GM19035 (cell line): Measurements from ENCODE around the gene MTSS2.
"Not testable (repeated sequence)": the region's sequence is repeated elsewhere in the genome, so short reads cannot be mapped to it uniquely, and the experiment has no call there.

Source experiments
- ATAC-seq: cut with Tn5 transposase; IDR thresholded peaks from one replicate; pipeline ENCODE4 v1.9.1; 2021; ENCODE audit not compliant: unreplicated experiment

MTSS2 gene

DNA sequence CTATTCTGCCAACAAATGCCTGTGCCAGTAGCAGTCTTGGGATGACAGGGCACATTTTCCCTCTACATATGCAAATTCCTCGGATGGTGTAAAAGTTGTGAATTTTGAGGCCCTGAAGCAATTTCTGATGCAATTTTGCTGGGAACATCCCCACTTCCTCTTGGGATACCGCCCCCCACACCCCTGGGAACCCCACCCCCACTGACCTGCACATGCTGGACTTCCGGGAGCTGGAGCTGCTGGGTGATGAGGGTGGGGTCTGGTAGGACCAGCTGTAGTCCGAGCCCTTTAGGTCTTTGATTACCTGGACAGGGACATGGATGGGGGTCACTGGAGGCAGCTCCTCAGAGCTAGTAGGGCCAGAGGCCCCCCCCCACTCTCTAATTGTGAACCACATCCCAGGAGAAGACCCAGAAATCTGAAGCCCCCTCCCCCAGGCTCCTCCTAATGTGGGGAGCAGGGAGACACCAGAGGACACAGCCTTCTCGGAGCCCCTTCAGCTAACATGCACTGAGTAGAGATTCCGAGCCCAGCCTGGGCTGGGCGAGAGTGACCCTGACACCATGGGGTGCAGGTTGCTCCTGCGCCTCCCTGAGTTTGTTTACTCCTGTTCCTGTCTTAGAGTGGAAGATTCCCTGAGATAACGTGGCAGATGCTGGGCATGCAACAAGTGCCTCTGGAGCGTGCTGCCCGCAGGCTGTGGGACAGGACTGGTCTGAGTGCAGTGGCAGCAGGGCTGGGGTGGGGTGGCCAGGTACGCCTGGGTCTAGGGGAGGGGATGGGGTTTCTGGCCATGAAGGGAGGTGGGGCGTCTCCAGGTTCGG, 9.0 kb downstream of the MTSS2 start:
- no peak for ATAC-seq

GRCh38 chr16:70675851-70676513, 9.9 kb downstream of the MTSS2 start:
- no peak for ATAC-seq

DNA sequence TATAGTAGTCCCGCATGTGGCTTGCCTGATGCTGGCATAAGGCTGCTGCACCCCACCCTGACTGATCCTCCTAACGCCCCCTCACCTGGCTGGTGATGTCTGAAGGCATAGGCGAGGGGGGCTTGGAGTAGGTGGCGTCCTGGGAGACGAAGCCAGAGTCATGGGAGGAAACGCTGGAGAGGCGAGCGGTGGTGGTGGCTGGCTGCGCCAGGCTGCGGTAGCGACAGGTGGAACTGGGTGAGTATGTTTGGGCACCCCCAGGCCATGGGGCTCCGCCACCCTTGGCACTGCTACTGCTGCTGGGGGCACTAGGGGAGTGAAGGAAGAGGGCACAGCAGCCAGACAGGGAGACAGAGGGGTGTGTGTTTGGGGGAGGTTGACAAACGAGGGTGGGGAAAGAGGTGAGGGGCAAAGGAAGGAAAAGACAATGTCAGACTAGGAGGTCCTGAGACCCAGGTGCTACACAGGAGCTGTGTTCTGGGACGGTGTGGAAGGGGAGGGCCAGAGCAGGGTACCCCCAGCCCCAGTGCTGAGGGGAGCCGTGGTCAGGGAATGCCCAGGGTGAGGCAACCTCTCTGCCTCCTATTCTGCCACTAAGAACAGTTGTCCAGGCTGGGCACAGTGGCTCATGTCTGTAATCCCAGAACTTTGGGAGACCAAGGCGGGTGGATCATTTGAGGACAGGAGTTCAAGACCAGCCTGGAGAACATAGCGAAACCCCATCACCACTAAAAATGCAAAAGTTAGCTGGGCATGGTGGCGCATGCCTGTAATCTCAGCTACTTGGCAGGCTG, 11.4 kb downstream of the MTSS2 start:
- no peak for ATAC-seq

GRCh38 chr16:70670938-70671337, 14.9 kb downstream of the MTSS2 start:
- not testable (repeated sequence) for ATAC-seq

- no peak for ATAC-seq
Measured at GRCh38 chr16:70670175-70670574, 15.7 kb downstream of the MTSS2 start.

DNA sequence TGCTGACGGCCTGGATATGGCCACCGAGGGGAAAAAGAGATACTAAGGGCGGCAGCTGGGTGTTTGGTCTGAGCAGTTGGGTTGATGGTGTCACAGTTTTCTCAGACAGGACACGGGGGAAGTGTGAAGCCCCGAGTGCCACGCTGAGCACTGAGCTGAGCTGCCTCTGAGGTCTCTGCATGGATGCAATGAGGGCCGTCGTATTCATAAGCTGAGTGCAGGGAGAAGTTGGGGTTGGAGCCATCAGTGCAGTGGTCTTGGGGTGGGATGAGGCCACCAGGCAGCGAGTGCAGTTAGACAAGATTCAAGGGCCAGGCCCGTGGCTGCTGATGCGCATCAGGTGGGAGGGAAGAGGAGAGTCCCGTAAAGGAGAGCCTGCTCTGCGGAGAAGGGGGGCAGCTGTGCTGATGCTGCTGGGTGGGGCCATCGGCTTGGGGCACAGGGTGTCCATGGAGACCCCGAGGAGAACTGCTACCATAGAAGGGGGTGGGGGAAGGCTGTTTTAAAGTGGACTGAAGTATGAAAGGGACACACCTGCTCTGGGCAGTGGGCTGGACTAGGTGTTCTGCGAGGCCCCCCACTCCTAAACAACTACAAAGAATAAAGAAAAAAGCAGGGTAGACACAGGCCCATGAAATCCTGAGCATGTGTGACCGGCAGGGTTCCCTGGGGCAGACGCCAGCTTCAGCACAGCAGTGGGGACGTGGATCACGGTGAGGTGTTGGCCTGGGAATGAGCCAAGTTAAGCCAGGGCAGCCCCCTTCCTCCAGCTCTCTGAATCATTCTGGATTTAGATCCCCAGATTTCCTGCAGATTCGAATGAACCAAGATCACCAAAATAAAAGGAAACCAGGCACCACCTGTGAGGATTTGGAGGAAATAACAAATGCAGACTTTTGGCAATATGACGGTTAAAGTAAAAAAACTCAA, 19.8 kb downstream of the MTSS2 start:
- ATAC-seq: no peak

- no peak for ATAC-seq
Measured at GRCh38 chr16:70665113-70665694, 20.6 kb downstream of the MTSS2 start.

GRCh38 chr16:70664325-70665112, 21.3 kb downstream of the MTSS2 start:
- no peak for ATAC-seq

- no peak for ATAC-seq
Measured at GRCh38 chr16:70663524-70664324, 22.1 kb downstream of the MTSS2 start.

DNA sequence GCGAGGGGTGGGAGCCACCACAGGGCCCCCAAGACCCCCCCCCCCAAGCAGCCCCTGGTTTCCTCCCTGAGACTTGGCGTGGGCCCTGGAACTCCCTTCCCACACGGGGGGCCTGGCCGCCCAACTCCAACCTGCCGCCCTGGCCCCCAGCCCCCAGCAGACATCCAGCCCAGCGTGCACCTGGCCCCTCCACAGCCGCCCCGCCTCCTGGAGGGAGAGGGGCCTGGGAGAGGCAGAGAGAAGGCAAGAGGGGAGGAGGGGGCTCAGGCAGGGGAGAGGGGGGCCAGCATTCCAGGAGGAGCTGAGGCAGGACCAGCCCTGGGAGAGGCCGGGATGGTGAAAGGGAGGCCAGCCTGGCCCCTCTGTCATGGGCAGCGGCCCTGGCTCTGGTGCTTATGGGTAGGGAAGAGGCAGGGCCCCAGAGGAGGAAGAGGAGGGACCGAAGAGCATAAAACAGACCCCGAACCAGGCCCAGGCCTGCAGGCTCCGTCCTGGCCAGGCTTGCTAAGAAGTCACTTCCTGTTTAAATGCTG, 22.8 kb downstream of the MTSS2 start:
- ATAC-seq: no peak

DNA sequence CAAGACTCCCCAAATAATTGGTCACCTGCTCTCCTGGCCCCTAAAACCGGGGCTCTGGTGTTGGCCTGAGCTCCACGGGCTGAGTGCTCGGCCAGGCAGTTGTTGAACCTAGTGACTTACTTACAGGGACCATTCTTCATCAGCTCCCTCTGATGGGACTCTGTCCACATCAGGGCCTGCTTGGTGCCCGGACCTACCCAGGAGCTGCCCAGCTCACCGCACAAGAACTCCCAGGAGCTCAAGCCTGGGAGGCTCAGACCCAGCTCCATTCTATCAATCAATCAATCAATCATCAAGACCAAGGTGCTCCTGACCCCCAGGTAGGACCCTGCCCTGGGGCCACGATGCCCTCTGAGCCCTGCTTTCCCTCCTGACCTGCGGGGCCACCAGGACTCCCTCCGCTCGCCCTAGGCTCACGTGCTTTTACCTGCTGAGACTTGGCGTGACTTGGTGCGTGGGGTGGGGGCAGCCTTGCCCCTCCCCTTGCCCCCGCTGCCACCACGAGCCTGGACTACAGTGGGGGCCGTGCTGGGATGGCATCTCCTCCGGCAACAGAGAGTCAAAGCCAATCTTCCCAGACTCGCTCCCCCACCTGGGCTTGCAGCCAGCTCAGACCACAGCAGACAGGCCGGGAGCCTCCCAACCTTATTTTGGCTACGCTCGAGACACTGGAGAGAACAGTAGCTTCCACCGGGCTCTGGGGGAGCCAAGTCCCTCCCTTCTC, 23.8 kb downstream of the MTSS2 start:
- no peak for ATAC-seq

DNA sequence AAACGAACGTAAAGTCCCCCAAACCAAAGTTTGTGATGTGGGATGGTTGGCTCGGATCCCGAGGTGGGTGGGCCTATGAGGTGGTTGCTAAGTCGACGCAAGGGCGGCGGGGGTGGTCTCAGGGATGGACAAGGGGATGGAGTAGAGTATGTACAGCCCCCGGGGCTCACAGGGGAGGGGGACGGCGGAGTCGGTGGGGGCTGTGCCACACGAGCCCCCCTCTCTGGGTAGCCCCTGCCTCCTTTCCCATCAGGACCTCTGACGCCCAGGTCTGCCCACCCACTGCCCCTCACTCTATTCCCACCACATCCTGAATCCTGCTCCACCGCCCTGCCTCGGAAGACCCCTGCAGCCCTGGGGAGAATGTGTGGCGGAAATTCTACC, 24.3 kb downstream of the MTSS2 start:
- no peak for ATAC-seq

DNA sequence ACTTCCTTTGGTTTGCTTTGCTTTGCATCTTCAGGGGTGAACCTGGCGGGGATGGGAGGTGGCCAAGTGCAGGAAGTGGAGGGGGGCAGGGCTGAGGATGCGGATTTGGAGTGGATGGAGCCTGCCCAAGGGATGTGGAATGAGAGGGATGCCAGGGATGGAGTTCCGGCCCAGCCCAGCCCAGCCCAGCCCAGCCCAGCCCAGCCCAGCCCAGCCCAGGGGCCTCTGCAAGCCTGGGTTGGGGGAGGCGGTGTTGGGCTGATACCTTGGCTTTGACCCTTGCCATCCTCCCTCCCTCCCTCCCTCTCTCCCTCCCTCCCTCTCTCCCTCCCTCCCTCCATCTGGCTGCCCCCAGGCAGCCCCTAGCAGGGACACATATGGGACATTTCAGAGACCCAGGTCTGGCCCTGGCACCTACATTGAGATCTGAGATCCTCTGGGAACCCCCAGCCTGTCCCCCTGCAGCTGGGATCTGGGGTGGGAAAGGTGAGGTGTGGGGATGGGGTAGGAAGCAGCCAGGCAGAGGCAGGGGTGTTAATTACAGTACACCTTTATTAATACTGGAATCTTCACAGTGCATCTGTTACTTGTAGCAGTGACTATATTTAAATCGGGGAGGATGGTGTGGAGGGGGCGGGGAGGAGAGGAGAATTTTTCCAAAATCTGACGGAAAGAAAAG, 25.0 kb downstream of the MTSS2 start:
- no peak for ATAC-seq

GRCh38 chr16:70659953-70660671, 25.7 kb downstream of the MTSS2 start:
- no peak for ATAC-seq

GRCh38 chr16:70659546-70659945, 26.3 kb downstream of the MTSS2 start:
- no peak for ATAC-seq

- no peak for ATAC-seq
Measured at GRCh38 chr16:70658921-70659320, 26.9 kb downstream of the MTSS2 start.

DNA sequence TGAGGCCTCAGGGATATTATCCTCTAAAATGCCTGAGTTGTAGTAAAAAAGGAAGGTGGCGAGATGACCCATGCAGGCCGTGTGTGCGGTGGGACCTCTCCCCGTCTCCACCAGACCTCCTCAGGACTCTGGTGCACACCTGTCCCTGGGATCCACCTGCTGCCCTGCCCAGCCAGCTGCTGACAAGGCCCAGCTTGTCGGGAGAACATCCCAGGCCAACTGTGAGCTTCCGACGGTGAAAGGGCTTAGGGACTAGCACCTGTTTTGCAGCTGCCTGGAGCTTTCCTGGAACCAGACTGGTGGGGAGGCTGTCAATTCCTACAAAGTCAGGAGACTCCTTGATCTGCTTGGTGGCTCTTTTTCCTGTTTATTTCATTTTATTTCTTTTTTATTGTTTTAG, 27.9 kb downstream of the MTSS2 start:
- no peak for ATAC-seq
